HG02938 (cell line): ENCODE data around the gene GSE1.
A peak's percentile ranks its signal among the peaks of the same experiment; 100 is the strongest.

ENCODE experiments used
- ATAC-seq: cut with Tn5 transposase; IDR thresholded peaks from one replicate; pipeline ENCODE4 v1.9.1; 2021; ENCODE audit warnings: mild to moderate bottlenecking, moderate library complexity; ENCODE audit not compliant: unreplicated experiment

The GSE1 gene

DNA sequence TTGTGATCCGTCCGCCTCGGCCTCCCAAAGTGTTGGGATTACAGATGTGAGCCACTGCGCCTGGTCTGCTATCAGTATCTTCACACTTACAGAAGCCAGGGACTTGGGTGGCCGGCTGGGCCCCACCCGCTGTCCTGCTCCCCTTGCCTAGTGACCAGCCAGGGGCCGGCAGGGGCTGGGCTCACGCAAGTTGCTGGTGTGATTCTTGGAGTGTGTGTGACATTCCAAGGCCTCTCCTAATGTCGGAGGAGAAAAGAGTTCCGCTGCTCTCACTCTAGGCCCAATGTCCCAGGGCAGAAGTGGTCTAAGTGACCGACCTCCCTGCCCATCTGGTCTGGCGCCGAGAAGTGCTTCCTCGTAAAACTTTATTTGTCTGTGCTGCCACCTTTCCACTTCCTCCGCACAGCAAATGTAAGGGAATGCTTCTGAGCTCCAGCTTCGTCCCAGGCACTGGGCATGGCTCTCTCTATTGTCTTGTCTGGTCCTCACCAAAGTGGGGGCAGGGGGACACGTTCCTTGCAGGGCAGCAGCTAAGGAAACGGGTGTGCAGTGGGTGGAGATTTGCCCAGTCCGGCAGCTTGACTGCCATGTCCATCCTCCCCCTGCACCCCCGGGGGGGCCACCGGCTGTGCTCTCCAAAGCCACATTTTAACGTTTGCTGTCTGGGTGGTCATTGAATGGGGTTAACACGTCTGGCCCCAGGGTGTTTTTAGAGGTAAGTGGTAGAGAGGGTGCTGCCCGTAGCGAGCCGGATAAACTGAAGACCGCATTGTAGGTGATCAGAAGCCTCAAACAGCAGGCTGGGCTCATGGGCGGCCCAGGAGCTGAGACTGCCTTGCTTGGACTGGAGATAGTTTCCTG lies 7.8 kb upstream of the GSE1 start:
- no peak for ATAC-seq

- ATAC-seq = no peak
Measured at GRCh38 chr16:85605912-85606841, 6.9 kb upstream of the GSE1 start.

DNA sequence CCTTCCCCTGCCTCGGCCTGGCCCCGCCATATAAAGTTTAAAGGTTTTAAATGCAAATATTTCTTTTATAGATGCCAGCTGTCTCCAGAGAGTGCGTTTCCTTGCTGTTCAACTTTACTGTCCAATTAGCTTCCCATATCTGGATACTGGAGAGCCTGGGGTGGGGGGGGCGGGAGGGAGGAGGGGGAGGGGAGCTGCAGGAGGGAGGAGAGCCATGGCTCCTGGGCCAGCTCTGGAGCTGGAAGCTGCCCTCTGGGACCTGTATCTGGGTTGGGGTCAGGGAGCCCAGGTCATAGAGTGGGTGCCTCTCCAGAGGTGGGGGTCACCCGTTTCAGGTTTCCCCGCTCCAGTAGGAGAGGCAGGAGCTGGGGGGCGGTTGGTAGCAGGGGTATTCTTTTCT lies 6.2 kb upstream of the GSE1 start:
- ATAC-seq = no peak

GRCh38 chr16:85607321-85607765 lies 5.8 kb upstream of the GSE1 start:
- no peak for ATAC-seq

DNA sequence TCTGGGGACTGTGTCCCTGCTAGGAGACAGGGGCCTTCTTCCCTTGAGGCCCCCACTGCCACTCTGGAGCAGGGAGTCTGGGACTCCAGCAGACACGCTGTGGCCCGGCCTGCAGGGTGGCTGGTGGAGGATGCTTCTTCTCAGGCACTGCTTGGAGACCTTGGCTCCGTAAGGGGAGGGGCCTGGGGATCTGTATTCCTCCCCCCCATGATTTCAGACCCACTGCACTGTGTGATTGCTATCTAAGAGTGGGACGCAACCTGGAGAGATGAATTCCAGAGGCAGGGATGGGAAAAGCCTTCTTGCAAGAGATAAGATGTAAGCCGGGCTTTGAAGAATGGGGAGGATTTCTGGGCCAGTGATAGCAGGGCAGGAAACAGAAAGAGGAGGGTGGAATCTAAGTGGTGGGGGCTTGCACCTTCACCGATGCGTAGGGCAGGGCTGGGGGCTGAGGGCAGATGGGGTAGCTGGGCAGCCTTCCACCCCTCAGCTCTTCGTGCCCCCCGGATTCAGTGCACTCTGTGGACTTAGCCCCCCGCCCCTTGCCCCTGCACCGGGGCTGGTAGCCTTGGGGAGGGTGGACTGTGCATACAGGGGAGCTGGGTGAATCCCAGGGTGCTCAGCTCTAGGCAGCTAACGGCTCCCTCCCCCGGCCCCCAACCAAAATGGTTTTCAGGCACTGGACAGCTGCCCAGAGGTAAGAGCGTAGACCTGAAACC lies 5.2 kb upstream of the GSE1 start:
- ATAC-seq = no peak

GRCh38 chr16:85608515-85608885 lies 4.6 kb upstream of the GSE1 start:
- no peak for ATAC-seq

GRCh38 chr16:85608887-85609286 lies 4.2 kb upstream of the GSE1 start:
- no peak for ATAC-seq

DNA sequence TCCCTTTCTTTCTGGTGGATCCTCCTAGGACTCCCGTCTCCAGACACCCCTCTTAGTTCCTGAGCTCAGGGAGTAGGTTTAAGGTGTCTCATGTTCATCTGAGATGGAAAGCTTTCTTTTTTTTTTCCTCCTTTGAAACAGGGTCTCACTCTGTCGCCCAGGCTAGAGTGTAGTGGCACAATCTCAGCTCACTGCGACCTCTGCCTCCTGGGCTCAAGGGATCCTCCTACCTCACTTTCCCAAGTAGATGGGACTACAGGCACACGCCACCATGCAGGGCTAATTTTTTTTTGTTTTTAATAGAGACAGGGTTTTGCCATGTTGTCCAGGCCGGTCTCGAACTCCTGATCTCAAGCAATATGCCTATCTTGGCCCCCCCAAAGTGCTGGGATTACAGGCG lies 3.6 kb upstream of the GSE1 start:
- ATAC-seq = no peak

GRCh38 chr16:85610059-85610445 lies 3.1 kb upstream of the GSE1 start:
- ATAC-seq = no peak

- ATAC-seq = no peak
Measured at GRCh38 chr16:85610446-85611193, 2.5 kb upstream of the GSE1 start.

DNA sequence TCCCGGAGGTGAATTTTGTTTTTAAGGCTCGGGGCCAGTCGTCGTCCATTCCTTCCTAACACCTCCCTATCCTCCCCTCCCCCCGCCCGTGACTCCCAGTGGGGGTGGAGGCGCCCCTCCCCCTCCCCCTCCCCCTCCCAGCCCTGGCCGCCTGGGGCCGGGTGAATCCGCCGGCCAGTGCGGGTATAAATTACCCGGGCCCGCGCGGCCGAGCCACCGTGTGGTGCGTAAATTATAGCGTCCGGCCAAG lies 2.0 kb upstream of the GSE1 start:
- ATAC-seq = no peak

DNA sequence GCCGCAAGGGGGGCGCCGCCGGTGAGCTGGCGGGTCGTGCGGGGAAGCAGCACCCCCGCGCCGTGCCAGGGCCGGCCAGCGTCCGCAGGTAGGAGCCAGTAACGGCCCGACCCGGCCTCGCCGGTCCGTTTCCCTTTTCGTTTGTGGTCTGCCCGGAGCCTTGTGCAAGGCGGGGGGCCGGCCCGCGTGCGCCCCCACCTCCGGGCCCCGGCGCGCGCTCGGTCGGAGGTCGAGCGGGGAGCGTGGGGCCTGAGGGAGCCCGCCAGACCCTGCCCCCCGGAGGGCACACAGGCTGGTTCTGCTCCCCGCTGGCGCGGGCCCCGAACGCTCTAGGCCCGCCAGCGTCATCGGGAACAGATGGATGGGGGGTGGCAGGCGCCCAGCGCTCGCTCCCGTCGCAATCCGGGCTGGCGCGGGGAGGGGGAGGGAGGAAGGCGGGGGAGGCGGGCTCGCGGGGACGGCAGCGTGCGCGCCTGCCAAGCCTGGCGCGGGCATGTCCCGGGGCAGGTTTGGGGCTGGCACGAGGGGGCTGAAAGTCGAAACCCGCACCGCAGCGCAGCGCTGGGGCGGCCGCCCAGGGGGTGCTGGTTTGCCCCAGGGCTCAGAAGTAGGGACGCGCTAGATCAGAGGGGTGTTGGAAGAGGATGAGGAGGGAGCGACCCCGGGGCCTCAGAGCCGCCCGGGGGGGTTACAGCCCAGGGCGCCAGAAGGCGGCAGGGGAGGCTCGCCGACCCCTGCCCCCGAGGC lies 1.5 kb upstream of the GSE1 start:
- no peak for ATAC-seq

DNA sequence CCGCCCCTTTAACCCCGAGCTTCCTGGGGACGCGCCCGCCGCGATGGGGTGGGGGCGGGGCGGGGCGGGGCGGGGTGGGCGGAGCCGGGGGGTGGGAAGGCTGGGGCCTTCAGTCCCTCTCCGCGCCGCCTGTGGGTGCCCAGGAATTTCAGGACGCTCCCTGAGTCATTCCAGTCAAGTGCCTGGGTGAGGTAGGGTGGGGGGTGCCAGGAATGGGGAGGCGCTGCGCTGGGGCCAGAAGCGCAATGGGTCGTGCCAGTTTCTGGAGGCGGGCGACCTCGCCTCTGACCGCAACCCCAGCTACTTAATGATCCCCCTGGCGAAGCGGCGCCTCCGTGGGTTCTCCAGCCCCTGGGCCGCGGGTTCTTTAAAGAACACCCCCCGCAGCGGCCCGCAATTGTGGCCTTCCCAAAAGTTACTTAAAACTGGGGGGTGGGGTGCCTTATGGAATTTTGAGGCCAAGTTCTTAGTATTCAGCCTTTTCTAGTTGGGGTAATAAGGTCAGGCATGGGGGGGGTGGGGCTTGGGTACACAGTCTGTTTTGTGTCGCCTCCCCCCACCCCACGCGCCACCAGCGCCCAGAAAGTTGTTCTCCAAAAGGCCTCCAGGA lies 826 bp upstream of the GSE1 start:
- no peak for ATAC-seq

GRCh38 chr16:85613604-85614337 lies 649 bp downstream of the GSE1 start:
- ATAC-seq = no peak

GRCh38 chr16:85614338-85615013 lies 1.4 kb downstream of the GSE1 start:
- no peak for ATAC-seq

- ATAC-seq = no peak
Measured at GRCh38 chr16:85615014-85615851, 2.1 kb downstream of the GSE1 start.

DNA sequence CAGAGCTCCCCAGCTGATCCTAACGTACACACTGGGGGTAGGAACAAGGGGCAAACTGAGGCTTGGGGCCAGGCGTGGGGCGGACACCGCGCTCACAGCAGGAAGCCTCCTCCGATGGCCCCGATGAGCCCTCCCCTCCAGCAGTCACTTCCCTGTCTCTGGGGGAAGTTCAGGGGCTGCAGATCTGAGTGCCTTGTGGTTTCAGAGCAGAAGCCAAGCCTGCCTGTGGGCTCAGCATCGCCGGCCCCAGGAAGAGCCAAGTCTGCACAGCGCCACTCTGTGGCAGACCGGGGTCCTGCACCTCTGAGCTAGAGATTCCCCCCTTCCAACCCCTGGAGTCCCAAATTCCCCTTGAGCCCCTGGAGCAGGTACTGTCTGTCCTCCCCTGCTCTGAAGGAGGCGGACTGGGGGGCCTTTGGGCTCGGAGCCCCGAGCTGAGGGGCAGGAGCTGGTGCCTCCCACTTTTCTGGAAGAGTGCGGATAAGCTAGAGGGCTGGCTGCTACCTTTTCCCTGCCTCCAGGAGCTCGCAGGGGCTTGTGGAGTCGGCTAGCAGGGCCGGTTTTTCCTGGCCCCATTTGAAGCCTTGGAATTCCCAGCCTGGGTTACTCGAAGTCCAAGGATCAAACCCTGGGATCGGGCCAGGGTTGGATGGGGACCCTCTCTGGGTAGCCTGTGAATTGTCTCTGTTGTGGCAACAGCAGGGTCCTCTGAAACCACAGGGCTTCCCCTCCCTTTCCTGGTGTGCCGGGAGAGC lies 2.9 kb downstream of the GSE1 start:
- ATAC-seq = peak; percentile 32
